ENCODE measurements around the gene ZDHHC8. TPM values are rescaled to one million over a fixed set of nuclear protein-coding genes. Genes with fewer than 3 reads are reported as not detected.

ZDHHC8 gene
- polyA plus RNA-seq, 1 donor (not counting 4 experiments of a cell fraction or from before 2014, with no cell fraction given), result 16.0 TPM

DNA sequence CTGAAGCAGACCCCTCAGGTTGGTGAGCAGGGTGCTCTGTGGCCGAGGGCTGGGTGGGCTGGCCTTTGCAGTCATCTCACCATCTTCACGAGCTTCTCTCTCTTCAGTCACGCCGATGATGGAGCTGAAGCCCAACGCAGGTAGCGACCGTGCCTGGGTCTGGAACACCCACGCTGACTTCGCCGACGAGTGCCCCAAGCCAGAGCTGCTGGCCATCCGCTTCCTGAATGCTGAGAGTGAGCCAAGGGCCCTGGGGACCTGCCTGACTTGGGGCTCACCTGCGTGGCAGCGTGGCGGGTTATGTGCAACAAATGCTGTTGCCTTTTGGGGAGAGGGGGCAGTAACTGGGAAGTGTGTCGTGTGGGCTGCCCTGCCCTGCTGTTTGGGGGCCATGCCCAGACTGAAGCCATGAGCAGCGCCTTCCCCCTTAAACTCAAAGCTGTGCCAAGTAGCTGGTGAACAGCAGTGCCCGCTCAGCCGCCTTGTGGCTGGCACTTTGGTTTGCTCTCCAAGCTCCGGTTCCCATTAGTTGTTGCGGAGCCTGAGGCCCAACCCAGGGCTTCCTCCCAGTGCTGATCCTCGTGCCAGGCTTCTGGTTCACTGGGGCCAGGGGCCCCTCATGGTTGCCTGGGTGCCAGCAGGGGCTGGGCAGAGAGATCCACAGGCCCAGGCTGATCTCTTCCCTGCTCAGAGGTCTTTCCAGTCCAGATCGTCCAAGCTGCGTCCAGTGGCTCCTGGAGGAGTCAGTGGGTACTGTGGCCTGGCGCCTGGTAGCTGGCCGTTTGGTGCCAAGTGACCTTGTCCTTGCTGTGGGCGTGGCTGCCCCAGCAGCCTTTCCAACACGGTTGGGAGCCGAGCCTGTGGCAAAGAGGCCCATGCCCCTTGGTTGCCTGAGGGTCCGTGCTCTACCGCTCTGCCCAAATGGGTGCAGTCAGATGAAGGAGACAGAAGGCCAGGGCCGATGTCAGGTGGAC is 6.1 kb upstream of the ZDHHC8 start:
- H3K9ac ChIP-seq (ENCODE audit: control insufficient read depth, extremely low read depth, insufficient read depth, low read length), result no peak overlapping the region
- no peaks in the 10 kb centered on the region for H3K9me1 ChIP-seq (ENCODE audit: control insufficient read depth, extremely low read depth, insufficient read depth, low read length)
- no peak for DNase-seq (ENCODE audit: low read depth, low spot score)
- no peaks in the 10 kb centered on the region for H3K9me3 ChIP-seq (ENCODE audit: control insufficient read depth, low read depth, low read length)
- no peaks in the 10 kb centered on the region for H3K27me3 ChIP-seq (ENCODE audit: control insufficient read depth, extremely low read depth, insufficient read depth, low read length)
- H4K20me1 ChIP-seq (ENCODE audit: control insufficient read depth, extremely low read depth, insufficient read depth, low read length), result peaks cover 2% of the 10 kb centered on the region
- H3K27ac ChIP-seq (ENCODE audit: control insufficient read depth, insufficient read depth, low read length), result no peak overlapping the region
- dilution Hi-C loops (cut with MboI; ENCODE audit: extremely low pct_ligation_motif_present, low sequenced_read_pairs), result no loop called here
- no peak overlapping the region for H3K4me2 ChIP-seq (ENCODE audit: control insufficient read depth, extremely low read depth, insufficient read depth, low read depth, low read length)
- no peak overlapping the region for H3K4me3 ChIP-seq (ENCODE audit: control insufficient read depth in 2 of 3, extremely low read depth in 1 of 3, insufficient read depth in 2 of 3, low read depth in 1 of 3, low read length in 3 of 3)
- no peak overlapping the region for H2AFZ ChIP-seq (ENCODE audit: control insufficient read depth, low read length)
- FAIRE-seq, result no peak
- peaks cover 36% of the 10 kb centered on the region for H3K79me2 ChIP-seq (ENCODE audit: control insufficient read depth, insufficient read depth, low read length)
- H3K4me1 ChIP-seq (ENCODE audit: control insufficient read depth, extremely low read depth, insufficient read depth, low read length), result no peaks in the 10 kb centered on the region
- TF ChIP-seq CTCF (optimal IDR thresholded peaks at IDR 0.05 in 1 of 3, IDR thresholded peaks at IDR 0.05 in 1 of 3, conservative IDR thresholded peaks at IDR 0.05 in 1 of 3; ENCODE audit: extremely low read depth in 1 of 3, insufficient read depth in 2 of 3, low read length in 3 of 3) (no peak), EZH2 (IDR thresholded peaks at IDR 0.05; ENCODE audit: low read length) (no peak)
- peaks cover 21 to 32% of the 10 kb centered on the region in 2 experiments for H3K36me3 ChIP-seq (ENCODE audit: control insufficient read depth in 2 of 2, extremely low read depth in 1 of 2, insufficient read depth in 2 of 2, low read length in 2 of 2)

- Histone ChIP-seq H4K20me1 (ENCODE audit: control insufficient read depth, extremely low read depth, insufficient read depth, low read length) (peaks cover 2% of the 10 kb centered on the region), H3K9ac (ENCODE audit: control insufficient read depth, extremely low read depth, insufficient read depth, low read length) (no peak overlapping the region), H3K79me2 (ENCODE audit: control insufficient read depth, insufficient read depth, low read length) (peaks cover 27% of the 10 kb centered on the region), H3K9me3 (ENCODE audit: control insufficient read depth, low read depth, low read length) (no peaks in the 10 kb centered on the region), H3K27ac (ENCODE audit: control insufficient read depth, insufficient read depth, low read length) (no peak overlapping the region), H3K36me3 (ENCODE audit: control insufficient read depth in 2 of 2, extremely low read depth in 1 of 2, insufficient read depth in 2 of 2, low read length in 2 of 2) (peaks cover 19 to 29% of the 10 kb centered on the region in 2 experiments), H2AFZ (ENCODE audit: control insufficient read depth, low read length) (no peak overlapping the region), H3K4me1 (ENCODE audit: control insufficient read depth, extremely low read depth, insufficient read depth, low read length) (no peaks in the 10 kb centered on the region), H3K27me3 (ENCODE audit: control insufficient read depth, extremely low read depth, insufficient read depth, low read length) (no peaks in the 10 kb centered on the region), H3K4me3 (ENCODE audit: control insufficient read depth in 2 of 3, extremely low read depth in 1 of 3, insufficient read depth in 2 of 3, low read depth in 1 of 3, low read length in 3 of 3) (no peak overlapping the region), H3K9me1 (ENCODE audit: control insufficient read depth, extremely low read depth, insufficient read depth, low read length) (no peaks in the 10 kb centered on the region), H3K4me2 (ENCODE audit: control insufficient read depth, extremely low read depth, insufficient read depth, low read depth, low read length) (no peak overlapping the region)
- dilution Hi-C loops (cut with MboI; ENCODE audit: extremely low pct_ligation_motif_present, low sequenced_read_pairs), result no loop called here
- FAIRE-seq, result no peak
- TF ChIP-seq CTCF (optimal IDR thresholded peaks at IDR 0.05 in 1 of 3, IDR thresholded peaks at IDR 0.05 in 1 of 3, conservative IDR thresholded peaks at IDR 0.05 in 1 of 3; ENCODE audit: extremely low read depth in 1 of 3, insufficient read depth in 2 of 3, low read length in 3 of 3) (no peak), EZH2 (IDR thresholded peaks at IDR 0.05; ENCODE audit: low read length) (no peak)
- no peak for DNase-seq (ENCODE audit: low read depth, low spot score)
These were observed 5.1 kb upstream of the ZDHHC8 start for GRCh38 chr22:20126284-20127029.
